RWPE2 (cell line): ENCODE results near the gene DDX51.

ENCODE experiments used
- ATAC-seq: fragments of 200-7000 bp; cut with Tn5 transposase; 3 replicates; pipeline ENCODE4 v1.9.1; 2021; ENCODE audit warnings: low read depth
- DNase-seq: peaks from one replicate; pipeline ENCODE4 v3.0.0-alpha.2; 2020; ENCODE audit warnings: low spot score
- H3K27ac ChIP-seq: fragments of 450-650 bp; 2 replicates; pipeline ENCODE4 v1.5.1; 2017; ENCODE audit warnings: mild to moderate bottlenecking; ENCODE audit not compliant: poor library complexity, severe bottlenecking
- H3K27me3 ChIP-seq: fragments of 250-450 bp; sonication (Bioruptor Pico); 2 replicates; pipeline ENCODE4 v1.5.1; 2021; ENCODE audit warnings: mild to moderate bottlenecking, moderate library complexity; ENCODE audit not compliant: insufficient read depth, poor library complexity, severe bottlenecking
- H3K36me3 ChIP-seq: fragments of 250-450 bp; sonication (Bioruptor Pico); 2 replicates; pipeline ENCODE4 v1.5.1; 2020; ENCODE audit warnings: low read depth, mild to moderate bottlenecking, moderate library complexity
- H3K4me1 ChIP-seq: fragments of 250-450 bp; sonication (Bioruptor Pico); 2 replicates; pipeline ENCODE4 v1.5.1; 2021; ENCODE audit warnings: mild to moderate bottlenecking, moderate library complexity; ENCODE audit not compliant: insufficient read depth, poor library complexity, severe bottlenecking
- H3K4me3 ChIP-seq: fragments of 250-450 bp; sonication (Bioruptor Pico); 2 replicates; pipeline ENCODE4 v1.5.1; 2021; ENCODE audit warnings: mild to moderate bottlenecking, moderate library complexity; ENCODE audit not compliant: severe bottlenecking
- H3K9me3 ChIP-seq: fragments of 250-450 bp; sonication (Bioruptor Pico); 2 replicates; pipeline ENCODE4 v1.5.1; 2021; ENCODE audit warnings: mild to moderate bottlenecking, moderate library complexity; ENCODE audit not compliant: severe bottlenecking
- CTCF ChIP-seq: fragments of 450-650 bp; IDR thresholded peaks from one replicate; pipeline ENCODE4 v1.5.1; 2017; ENCODE audit warnings: mild to moderate bottlenecking, moderate library complexity; ENCODE audit not compliant: poor library complexity, severe bottlenecking

The DDX51 gene

DNA sequence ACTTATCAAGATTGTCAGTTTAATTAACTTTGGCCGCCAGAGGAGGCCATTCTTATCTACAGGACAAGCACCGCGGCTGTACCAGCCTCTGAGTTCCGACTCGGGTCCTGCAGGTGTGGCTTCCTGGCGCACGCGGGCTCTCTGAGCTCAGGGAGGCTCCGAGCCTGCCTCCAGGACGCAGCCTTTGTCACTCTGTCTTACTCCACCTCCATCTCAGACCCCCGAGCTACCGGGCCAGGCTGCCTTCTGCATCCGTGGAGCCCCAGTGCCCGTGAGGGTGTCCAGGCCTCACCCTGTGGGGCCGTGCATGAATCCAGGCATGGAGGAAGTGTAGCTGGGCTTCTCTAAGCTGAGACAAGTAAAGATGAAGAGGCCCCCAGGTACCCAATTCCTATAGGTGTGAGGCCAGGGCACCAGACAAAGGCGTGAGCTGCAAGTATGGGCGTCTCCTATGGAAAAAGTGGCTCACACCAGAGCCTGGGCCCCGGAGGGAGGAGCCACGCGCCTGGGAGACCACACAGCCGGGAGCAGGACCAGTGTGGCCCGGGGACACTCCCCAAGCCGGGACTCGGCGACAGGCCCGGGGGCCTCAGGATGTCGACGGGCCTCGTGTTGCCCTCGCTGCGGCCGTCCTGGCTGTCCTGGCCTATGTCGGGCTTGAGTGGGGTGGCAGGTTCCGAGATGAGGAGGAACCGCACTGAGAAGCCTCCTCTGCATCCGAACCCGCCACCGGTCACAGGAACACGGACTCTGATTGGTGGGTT is 42.9 kb upstream of the DDX51 start:
- Histone ChIP-seq H3K4me1 (no peaks in the 10 kb centered on the region), H3K27me3 (peaks cover 18% of the 10 kb centered on the region), H3K9me3 (no peaks in the 10 kb centered on the region), H3K27ac (no peak overlapping the region), H3K36me3 (no peaks in the 10 kb centered on the region), H3K4me3 (no peak overlapping the region)
- no peak for TF ChIP-seq CTCF
- DNase-seq (no peak), ATAC-seq (no peak)

DNA sequence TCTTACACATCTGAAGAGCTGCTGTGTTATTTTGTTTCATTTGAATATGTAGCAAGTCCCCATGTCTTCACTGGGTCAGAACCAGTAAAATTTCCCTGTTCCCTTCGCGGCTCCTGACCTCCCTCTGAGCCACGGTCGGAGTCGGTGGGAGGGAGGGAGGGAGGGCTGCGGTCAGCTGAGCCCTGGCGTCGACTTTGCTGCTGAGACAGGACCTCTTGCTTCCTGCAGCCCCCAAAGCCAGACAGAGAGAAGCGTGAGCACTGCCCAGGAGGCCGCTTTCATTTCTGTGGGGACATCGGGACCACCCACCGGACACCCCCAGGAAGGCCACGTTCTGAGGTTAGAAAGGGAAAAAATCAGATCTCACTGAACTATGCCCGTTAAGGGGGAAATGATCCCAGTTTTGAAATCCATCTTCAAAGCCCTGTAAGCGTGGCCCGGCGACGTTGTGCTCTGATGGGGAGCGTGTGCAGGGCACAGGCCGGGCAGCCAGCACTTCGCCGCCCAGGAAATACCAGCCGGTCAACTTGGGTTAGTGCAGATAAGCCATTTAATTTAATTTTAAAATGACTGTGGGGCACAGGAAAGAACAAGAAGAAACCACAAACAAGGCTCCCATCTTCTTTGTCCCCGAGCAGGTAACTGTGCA is 42.2 kb upstream of the DDX51 start:
- Histone ChIP-seq H3K27me3 (peaks cover 18% of the 10 kb centered on the region), H3K9me3 (no peaks in the 10 kb centered on the region), H3K4me1 (no peaks in the 10 kb centered on the region), H3K4me3 (no peak overlapping the region), H3K27ac (no peak overlapping the region), H3K36me3 (no peaks in the 10 kb centered on the region)
- DNase-seq = no peak
- no peak for ATAC-seq
- no peak for TF ChIP-seq CTCF

GRCh38 chr12:132185705-132186104 is 41.6 kb upstream of the DDX51 start:
- ATAC-seq (no peak), DNase-seq (no peak)
- H3K27ac ChIP-seq = no peak overlapping the region
- H3K4me3 ChIP-seq = no peak overlapping the region
- H3K27me3 ChIP-seq = peaks cover 18% of the 10 kb centered on the region
- TF ChIP-seq CTCF = no peak
- H3K9me3 ChIP-seq = no peaks in the 10 kb centered on the region
- H3K4me1 ChIP-seq = no peaks in the 10 kb centered on the region
- no peaks in the 10 kb centered on the region for H3K36me3 ChIP-seq

DNA sequence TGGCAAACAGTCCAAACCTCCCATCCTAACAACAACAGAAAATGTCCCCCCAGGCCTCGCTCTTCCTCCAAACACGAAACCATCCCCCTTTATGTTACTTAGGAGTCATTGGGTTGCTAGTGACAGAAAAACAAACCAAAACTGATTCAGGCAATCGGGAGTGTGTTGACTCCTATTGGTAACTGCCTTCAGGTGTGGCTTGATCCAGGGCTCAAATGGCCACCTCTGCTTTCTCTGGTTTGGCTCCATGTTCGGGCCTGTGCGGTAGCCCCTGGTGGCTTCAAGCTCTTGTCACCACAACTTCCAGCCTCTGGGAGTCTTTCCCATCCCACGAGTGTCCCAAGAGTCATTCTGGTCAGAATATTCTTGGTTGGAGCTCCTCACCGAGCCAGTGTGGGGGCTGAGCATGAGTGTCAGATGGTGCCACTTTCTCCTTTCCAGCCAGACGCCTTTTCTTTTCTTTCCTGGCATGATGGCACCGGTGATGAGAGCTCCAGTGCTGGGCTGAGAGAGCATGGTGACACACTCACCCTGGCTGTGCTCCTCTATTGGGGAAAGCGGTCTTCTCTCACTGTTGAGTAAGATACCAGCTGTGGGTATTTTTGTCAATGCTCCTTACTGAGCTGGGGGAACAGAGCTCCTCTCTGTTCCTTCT is 38.7 kb upstream of the DDX51 start:
- Histone ChIP-seq H3K4me3 (no peak overlapping the region), H3K36me3 (no peaks in the 10 kb centered on the region), H3K9me3 (no peaks in the 10 kb centered on the region), H3K4me1 (no peaks in the 10 kb centered on the region), H3K27ac (no peak overlapping the region), H3K27me3 (peaks cover 28% of the 10 kb centered on the region)
- ATAC-seq (no peak), DNase-seq (no peak)
- no peak for TF ChIP-seq CTCF
